GM18526 (cell line): ENCODE data around the gene HMCN2.

Source experiments
- POLR2A ChIP-seq: IDR thresholded peaks from 3 replicates; pipeline ENCODE4 v1.6.1; 2011; ENCODE audit not compliant: insufficient read length; ENCODE audit errors: extremely low read depth

Gene HMCN2

GRCh38 chr9:130304643-130305042 is 39.1 kb downstream of the HMCN2 start:
- TF ChIP-seq POLR2A: no peak

- TF ChIP-seq POLR2A: no peak
Measured at GRCh38 chr9:130305381-130305780, 39.8 kb downstream of the HMCN2 start.

- TF ChIP-seq POLR2A: no peak
Measured at GRCh38 chr9:130306823-130307666, 41.5 kb downstream of the HMCN2 start.

- TF ChIP-seq POLR2A: no peak
Measured at GRCh38 chr9:130307667-130307943, 42.0 kb downstream of the HMCN2 start.

- no peak for TF ChIP-seq POLR2A
Measured at GRCh38 chr9:130308081-130308571, 42.6 kb downstream of the HMCN2 start.

- TF ChIP-seq POLR2A: no peak
Measured at GRCh38 chr9:130309689-130310455, 44.3 kb downstream of the HMCN2 start.

GRCh38 chr9:130310456-130310855 is 44.9 kb downstream of the HMCN2 start:
- TF ChIP-seq POLR2A: no peak

GRCh38 chr9:130311003-130311402 is 45.4 kb downstream of the HMCN2 start:
- no peak for TF ChIP-seq POLR2A

GRCh38 chr9:130311408-130312140 is 46.0 kb downstream of the HMCN2 start:
- TF ChIP-seq POLR2A: no peak

- no peak for TF ChIP-seq POLR2A
Measured at GRCh38 chr9:130313103-130313858, 47.7 kb downstream of the HMCN2 start.

GRCh38 chr9:130315446-130316226 is 50.1 kb downstream of the HMCN2 start:
- TF ChIP-seq POLR2A: no peak

GRCh38 chr9:130316430-130316829 is 50.9 kb downstream of the HMCN2 start:
- TF ChIP-seq POLR2A: no peak

- TF ChIP-seq POLR2A: no peak
Measured at GRCh38 chr9:130319300-130319699, 53.7 kb downstream of the HMCN2 start.
